Activated CD4-positive, alpha-beta T cell treated with anti-CD3 and anti-CD28 coated beads, Interleukin-2, amount 10 ng/mL, durations not matched to agents 24 days and 14 days (primary cell): ENCODE results near the gene FAM13B. TPM values are rescaled to one million over a fixed set of nuclear protein-coding genes. Genes with fewer than 3 reads are reported as not detected.
"Not testable (repeated sequence)": the region's sequence is repeated elsewhere in the genome, so short reads cannot be mapped to it uniquely, and the experiment has no call there.

ENCODE experiments used
- DNase-seq: peaks from one replicate; pipeline ENCODE4 v3.0.0; 2022
- H3K27ac Mint-ChIP-seq: one replicate; pipeline ENCODE4 v1.8.0; 2022; ENCODE audit warnings: mild to moderate bottlenecking, mixed read lengths
- H3K27me3 Mint-ChIP-seq: one replicate; pipeline ENCODE4 v1.8.0; 2022; ENCODE audit warnings: mixed read lengths
- H3K36me3 Mint-ChIP-seq: one replicate; pipeline ENCODE4 v1.8.0; 2022; ENCODE audit warnings: low read depth, mild to moderate bottlenecking, mixed read lengths
- H3K4me1 Mint-ChIP-seq: one replicate; pipeline ENCODE4 v1.8.0; 2021; ENCODE audit warnings: mixed read lengths
- H3K4me3 Mint-ChIP-seq: one replicate; pipeline ENCODE4 v1.8.0; 2022; ENCODE audit warnings: mild to moderate bottlenecking, moderate library complexity, mixed read lengths
- H3K9me3 Mint-ChIP-seq: one replicate; pipeline ENCODE4 v1.8.0; 2021; ENCODE audit warnings: mixed read lengths
- intact Hi-C: fragments of 100-400 bp; cut with micrococcal nuclease; formaldehyde crosslinking; loops from one replicate; pipeline ENCODE4 v1.15.1; 2023
- total RNA-seq: library from RNA; stranded (reverse); gene quantifications from 2 replicates; pipeline ENCODE4 v1.2.3, GENCODE V29; 2022

The FAM13B gene
- total RNA-seq, 1 donor from 2014 or later: 15.1 TPM

DNA sequence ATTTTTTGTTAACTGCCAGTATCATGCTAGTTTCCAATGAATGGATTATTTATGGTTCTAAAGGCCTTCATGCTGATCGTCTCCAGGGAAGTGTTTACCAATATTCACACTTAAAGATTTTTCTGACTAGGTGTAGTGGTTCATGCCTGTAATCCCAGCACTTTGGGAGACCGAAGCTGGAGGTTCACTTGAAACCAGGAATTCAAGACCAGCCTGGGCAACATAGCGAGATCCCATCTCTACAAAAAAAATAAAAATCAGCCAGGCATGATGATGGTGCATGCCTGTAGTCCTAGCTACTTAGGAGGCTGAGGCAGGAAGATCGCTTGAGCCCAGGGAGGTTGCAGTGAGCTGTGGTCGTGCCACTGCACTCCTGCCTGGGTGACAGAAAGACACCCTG lies 43.5 kb downstream of the FAM13B start:
- intact Hi-C loops: no loop called here
- peaks cover 21% of the 10 kb centered on the region for H3K36me3 Mint-ChIP-seq

GRCh38 chr5:137975208-137975607 lies 57.7 kb downstream of the FAM13B start:
- no peaks in the 10 kb centered on the region for H3K27me3 Mint-ChIP-seq
- H3K4me3 Mint-ChIP-seq: no peak overlapping the region
- intact Hi-C loops: no loop called here
- H3K4me1 Mint-ChIP-seq: no peaks in the 10 kb centered on the region
- H3K36me3 Mint-ChIP-seq: peaks cover 48% of the 10 kb centered on the region
- H3K27ac Mint-ChIP-seq: no peak overlapping the region
- no peak for DNase-seq
- H3K9me3 Mint-ChIP-seq: peaks cover 8% of the 10 kb centered on the region

More for the DNA sequence above, 43.5 kb downstream of the FAM13B start:
- peak; percentile 15 for DNase-seq
- Mint-ChIP-seq H3K27ac (no peak overlapping the region), H3K4me1 (peaks cover 6% of the 10 kb centered on the region), H3K9me3 (no peaks in the 10 kb centered on the region), H3K4me3 (no peak overlapping the region), H3K27me3 (no peaks in the 10 kb centered on the region)

GRCh38 chr5:137970384-137970783 lies 62.5 kb downstream of the FAM13B start:
- H3K36me3 Mint-ChIP-seq: peaks cover 34% of the 10 kb centered on the region
- H3K4me1 Mint-ChIP-seq, intact Hi-C loops, H3K27me3 Mint-ChIP-seq, H3K27ac Mint-ChIP-seq, H3K4me3 Mint-ChIP-seq, DNase-seq, H3K9me3 Mint-ChIP-seq: not testable (repeated sequence)

- Mint-ChIP-seq H3K27ac (no peak overlapping the region), H3K4me3 (no peak overlapping the region), H3K4me1 (no peaks in the 10 kb centered on the region), H3K36me3 (peaks cover 37% of the 10 kb centered on the region), H3K27me3 (no peaks in the 10 kb centered on the region), H3K9me3 (no peaks in the 10 kb centered on the region)
- DNase-seq: no peak
- intact Hi-C loops: no loop called here
Measured at GRCh38 chr5:137960819-137961218, 72.1 kb downstream of the FAM13B start.

DNA sequence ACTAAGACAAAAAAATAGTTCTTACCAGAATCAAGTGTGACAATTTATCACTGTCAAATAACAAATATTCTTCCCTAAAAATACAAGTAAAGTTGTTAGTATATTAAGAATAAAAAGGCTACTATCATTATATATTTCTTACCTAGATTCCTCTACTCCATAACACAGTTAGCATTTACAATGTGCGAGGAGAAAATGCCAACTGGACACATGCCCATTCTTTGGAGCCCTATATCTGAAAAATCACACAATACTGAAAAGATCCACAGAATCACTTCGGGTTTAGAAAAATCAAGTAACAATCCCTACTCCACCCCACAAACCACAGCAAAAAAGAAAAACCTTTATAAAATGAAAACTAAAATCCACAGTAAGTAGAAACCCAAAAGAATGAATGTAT lies 72.7 kb downstream of the FAM13B start:
- Mint-ChIP-seq H3K9me3 (no peaks in the 10 kb centered on the region), H3K36me3 (peaks cover 32% of the 10 kb centered on the region), H3K4me1 (no peaks in the 10 kb centered on the region), H3K4me3 (no peak overlapping the region), H3K27me3 (no peaks in the 10 kb centered on the region), H3K27ac (no peak overlapping the region)
- intact Hi-C loops: no loop called here
- DNase-seq: no peak

DNA sequence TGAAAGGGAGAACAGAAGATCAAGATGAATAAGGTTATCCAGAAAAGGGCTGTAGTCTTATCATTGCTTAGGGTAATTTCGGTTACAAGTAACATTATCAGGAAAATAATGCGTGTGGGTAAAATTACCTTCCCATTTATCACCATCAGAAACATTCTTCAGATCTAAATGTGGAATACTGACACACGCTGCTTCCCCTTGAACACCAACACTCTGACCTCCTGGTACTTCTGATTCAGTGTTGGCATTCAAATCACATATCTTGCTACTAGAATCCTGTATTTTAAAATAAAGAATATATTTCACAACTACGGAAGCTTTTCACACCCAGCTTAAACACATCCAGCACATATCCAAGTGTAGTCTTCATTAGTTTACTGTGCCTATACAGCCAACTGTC lies 73.4 kb downstream of the FAM13B start:
- intact Hi-C loops: no loop called here
- H3K4me3 Mint-ChIP-seq: no peak overlapping the region
- H3K27me3 Mint-ChIP-seq: no peaks in the 10 kb centered on the region
- no peak overlapping the region for H3K27ac Mint-ChIP-seq
- H3K4me1 Mint-ChIP-seq: no peaks in the 10 kb centered on the region
- peaks cover 29% of the 10 kb centered on the region for H3K36me3 Mint-ChIP-seq
- H3K9me3 Mint-ChIP-seq: no peaks in the 10 kb centered on the region
- DNase-seq: no peak

DNA sequence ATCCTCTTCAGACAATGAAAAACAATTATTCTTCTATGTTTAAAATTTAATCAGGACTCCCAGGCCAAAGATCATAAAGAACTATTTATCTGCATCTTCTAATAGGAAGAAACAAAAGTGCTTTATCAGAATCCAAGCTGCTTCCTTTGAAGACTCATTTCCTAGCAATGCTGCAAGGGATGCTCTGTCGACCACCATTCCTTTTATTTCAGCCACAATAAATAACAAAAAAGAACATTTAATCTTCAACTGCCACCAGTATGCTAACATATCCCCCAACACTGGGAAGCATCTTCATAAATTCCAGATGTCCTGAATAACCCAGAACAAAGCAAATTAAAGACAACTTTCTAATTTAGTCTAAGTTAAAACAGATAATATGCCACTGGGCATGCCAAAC lies 74.9 kb downstream of the FAM13B start:
- H3K4me1 Mint-ChIP-seq: no peaks in the 10 kb centered on the region
- H3K9me3 Mint-ChIP-seq: no peaks in the 10 kb centered on the region
- peaks cover 36% of the 10 kb centered on the region for H3K36me3 Mint-ChIP-seq
- H3K4me3 Mint-ChIP-seq: no peak overlapping the region
- H3K27me3 Mint-ChIP-seq: no peaks in the 10 kb centered on the region
- H3K27ac Mint-ChIP-seq: no peak overlapping the region
- DNase-seq: no peak
- intact Hi-C loops: no loop called here

DNA sequence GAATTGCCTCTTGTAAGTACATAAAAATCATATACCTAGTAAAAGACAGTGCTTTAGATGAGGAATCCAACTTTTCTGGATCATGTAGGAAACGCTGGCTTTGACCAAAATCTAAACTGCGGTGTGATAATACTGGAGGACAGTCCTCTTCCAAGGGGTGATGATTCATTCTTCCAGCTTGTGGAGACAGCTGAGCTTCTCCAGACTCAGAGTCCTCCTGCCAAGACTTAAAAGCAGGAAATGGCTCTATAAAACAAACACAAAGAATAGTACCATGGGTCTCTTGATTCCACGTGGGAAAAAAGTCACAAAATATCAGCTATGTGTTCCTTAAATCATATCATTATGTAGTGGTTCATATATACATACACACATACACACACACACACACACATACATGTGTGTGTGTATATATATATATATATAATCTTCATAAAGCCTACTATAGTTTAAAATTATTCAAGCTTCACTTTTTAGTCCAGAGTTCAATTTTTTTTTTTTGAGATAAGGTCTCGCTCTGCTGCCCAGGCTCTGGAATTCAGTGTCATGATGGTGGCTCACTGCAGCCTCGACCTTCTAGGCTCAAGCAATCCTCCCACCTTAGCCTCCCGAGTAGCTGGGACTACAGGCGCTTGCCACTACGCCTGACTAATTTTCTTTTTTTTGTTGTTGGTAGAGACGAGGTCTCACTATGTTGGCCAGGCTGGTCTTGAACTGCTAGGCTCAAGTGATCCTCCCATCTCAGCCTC lies 78.6 kb downstream of the FAM13B start:
- Mint-ChIP-seq H3K27me3 (no peaks in the 10 kb centered on the region), H3K9me3 (no peaks in the 10 kb centered on the region), H3K27ac (no peak overlapping the region), H3K4me3 (no peak overlapping the region), H3K36me3 (peaks cover 44% of the 10 kb centered on the region), H3K4me1 (peaks cover 3% of the 10 kb centered on the region)
- intact Hi-C loops: no loop called here
- DNase-seq: no peak

GRCh38 chr5:137945825-137946224 lies 87.1 kb downstream of the FAM13B start:
- H3K9me3 Mint-ChIP-seq: no peaks in the 10 kb centered on the region
- no peak overlapping the region for H3K27ac Mint-ChIP-seq
- no peak for DNase-seq
- H3K36me3 Mint-ChIP-seq: peaks cover 68% of the 10 kb centered on the region
- intact Hi-C loops: no loop called here
- H3K4me1 Mint-ChIP-seq: peaks cover 3% of the 10 kb centered on the region
- no peaks in the 10 kb centered on the region for H3K27me3 Mint-ChIP-seq
- no peak overlapping the region for H3K4me3 Mint-ChIP-seq

DNA sequence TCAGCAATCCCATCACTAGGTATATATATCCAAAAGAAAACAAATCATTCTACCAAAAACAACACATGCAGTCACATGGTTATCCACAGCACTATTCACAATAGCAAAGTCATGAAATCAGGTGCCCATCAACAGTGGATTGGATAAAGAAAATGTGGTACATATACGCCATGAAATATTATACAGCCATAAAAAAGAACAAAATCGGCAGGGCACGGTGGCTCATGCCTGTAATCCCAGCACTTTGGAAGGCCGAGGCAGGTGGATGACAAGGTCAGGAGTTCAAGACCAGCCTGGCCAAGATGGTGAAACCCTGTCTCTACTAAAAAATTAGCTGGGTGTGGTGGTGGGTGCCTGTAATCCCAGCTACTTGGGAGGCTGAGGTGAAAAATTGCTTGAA lies 88.6 kb downstream of the FAM13B start:
- DNase-seq, intact Hi-C loops, H3K4me1 Mint-ChIP-seq, H3K4me3 Mint-ChIP-seq, H3K27me3 Mint-ChIP-seq, H3K27ac Mint-ChIP-seq, H3K9me3 Mint-ChIP-seq: not testable (repeated sequence)
- H3K36me3 Mint-ChIP-seq: peaks cover 69% of the 10 kb centered on the region

GRCh38 chr5:137939331-137939730 lies 93.5 kb downstream of the FAM13B start:
- peak overlapping the region; percentile 43 for H3K27ac Mint-ChIP-seq
- peaks cover 48% of the 10 kb centered on the region for H3K36me3 Mint-ChIP-seq
- H3K4me1 Mint-ChIP-seq: peaks cover 4% of the 10 kb centered on the region
- no peak overlapping the region for H3K4me3 Mint-ChIP-seq
- no peak for DNase-seq
- intact Hi-C loops: loop anchor here (2.0 kb wide), 1 partner anchor 57 kb away; no protein-coding TSS in a partner anchor
- no peaks in the 10 kb centered on the region for H3K27me3 Mint-ChIP-seq
- H3K9me3 Mint-ChIP-seq: no peaks in the 10 kb centered on the region

DNA sequence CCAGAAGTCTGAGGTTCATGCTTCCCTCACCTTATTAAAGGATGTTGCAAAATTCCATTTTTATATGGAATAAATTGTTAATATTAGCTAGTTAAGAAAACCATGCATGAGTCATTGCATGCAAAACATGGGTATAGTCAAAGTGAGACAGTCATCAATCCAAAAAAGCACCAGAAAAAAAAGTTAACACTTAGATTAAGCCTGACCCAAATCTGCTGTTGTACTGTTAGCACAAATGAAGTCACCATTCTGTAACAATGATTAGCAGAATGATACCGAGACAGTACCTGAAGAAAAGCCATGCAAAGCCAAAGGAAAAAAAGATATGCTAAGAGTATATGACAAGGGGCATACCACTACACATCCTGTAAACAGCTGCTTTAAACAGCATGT lies 94.1 kb downstream of the FAM13B start:
- intact Hi-C loops: loop anchor here (1.0 to 2.0 kb wide), 2 partner anchors 58 to 184 kb away; partner anchors contain the start of gene HNRNPA0
- Mint-ChIP-seq H3K4me1 (peaks cover 4% of the 10 kb centered on the region), H3K36me3 (peaks cover 42% of the 10 kb centered on the region), H3K27me3 (no peaks in the 10 kb centered on the region), H3K9me3 (no peaks in the 10 kb centered on the region), H3K4me3 (no peak overlapping the region), H3K27ac (peak overlapping the region; percentile 43)
- no peak for DNase-seq

- DNase-seq: no peak
- peaks cover 4% of the 10 kb centered on the region for H3K4me1 Mint-ChIP-seq
- H3K4me3 Mint-ChIP-seq: no peak overlapping the region
- no peaks in the 10 kb centered on the region for H3K27me3 Mint-ChIP-seq
- peaks cover 42% of the 10 kb centered on the region for H3K36me3 Mint-ChIP-seq
- H3K9me3 Mint-ChIP-seq: no peaks in the 10 kb centered on the region
- intact Hi-C loops: loop anchor here (1.0 to 2.0 kb wide), 2 partner anchors 59 to 184 kb away; partner anchors contain the start of gene HNRNPA0
- H3K27ac Mint-ChIP-seq: no peak overlapping the region
Measured at GRCh38 chr5:137937994-137938750, 94.7 kb downstream of the FAM13B start.

- Mint-ChIP-seq H3K27ac (no peak overlapping the region), H3K27me3 (no peaks in the 10 kb centered on the region), H3K4me3 (no peak overlapping the region), H3K9me3 (no peaks in the 10 kb centered on the region), H3K4me1 (peaks cover 4% of the 10 kb centered on the region), H3K36me3 (peaks cover 21% of the 10 kb centered on the region)
- DNase-seq: no peak
- intact Hi-C loops: no loop called here
Measured at GRCh38 chr5:137935694-137936093, 97.2 kb downstream of the FAM13B start.
